ENCODE data around the gene PDGFRB. TPM values are rescaled to one million over a fixed set of nuclear protein-coding genes. Genes with fewer than 3 reads are reported as not detected.

Gene PDGFRB
- total RNA-seq, 4 donors from 2014 or later = 87.5 to 161 (median 113) TPM

DNA sequence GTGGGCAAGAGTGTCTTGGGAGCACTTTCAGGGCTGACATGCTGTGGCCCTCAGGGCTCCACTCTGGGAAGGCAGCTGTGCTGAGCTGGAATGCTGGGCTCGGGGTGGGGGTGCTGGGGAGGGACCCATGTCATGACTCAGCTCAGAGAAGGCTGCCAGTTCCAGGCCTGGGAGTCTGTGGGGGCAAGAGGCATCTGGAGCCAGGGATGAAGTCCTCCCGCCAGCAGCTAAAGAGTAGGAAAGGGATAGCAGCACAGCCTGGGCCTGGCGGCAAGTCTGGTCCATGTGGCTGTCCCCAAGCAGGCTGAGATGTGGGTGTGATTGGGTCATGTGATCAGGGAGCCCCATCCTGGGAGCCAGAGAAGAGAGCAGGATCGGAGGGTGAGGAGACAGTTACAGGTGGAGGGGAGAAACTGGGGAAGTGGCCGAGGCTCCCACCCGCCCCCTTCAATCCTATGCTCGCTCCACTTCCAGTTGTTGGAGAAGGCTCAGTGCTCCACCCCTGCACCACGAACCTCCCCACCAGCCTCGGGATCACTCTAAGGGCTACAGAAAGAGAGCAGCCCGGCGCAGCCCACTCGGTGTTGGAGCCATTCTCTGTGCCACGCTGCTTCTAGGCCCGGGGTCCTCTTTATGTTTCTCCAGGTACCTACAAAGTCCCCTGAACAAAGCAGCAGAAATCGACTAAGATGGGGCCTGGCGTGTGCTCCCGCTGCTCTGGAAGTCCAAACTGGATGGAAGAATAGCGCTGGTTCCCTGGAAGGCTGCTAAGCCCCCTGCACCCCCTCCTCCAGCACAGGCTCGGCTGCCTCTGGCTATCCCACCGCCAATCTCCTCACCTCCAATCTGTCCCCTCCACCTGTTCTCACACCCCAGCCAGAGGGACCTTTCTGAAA lies 12.0 kb downstream of the PDGFRB start:
- TF ChIP-seq POLR2AphosphoS5 (IDR thresholded peaks at IDR 0.05) = peak; percentile 31
- TF ChIP-seq, protein P1, sequence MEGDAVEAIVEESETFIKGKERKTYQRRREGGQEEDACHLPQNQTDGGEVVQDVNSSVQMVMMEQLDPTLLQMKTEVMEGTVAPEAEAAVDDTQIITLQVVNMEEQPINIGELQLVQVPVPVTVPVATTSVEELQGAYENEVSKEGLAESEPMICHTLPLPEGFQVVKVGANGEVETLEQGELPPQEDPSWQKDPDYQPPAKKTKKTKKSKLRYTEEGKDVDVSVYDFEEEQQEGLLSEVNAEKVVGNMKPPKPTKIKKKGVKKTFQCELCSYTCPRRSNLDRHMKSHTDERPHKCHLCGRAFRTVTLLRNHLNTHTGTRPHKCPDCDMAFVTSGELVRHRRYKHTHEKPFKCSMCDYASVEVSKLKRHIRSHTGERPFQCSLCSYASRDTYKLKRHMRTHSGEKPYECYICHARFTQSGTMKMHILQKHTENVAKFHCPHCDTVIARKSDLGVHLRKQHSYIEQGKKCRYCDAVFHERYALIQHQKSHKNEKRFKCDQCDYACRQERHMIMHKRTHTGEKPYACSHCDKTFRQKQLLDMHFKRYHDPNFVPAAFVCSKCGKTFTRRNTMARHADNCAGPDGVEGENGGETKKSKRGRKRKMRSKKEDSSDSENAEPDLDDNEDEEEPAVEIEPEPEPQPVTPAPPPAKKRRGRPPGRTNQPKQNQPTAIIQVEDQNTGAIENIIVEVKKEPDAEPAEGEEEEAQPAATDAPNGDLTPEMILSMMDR (IDR thresholded peaks at IDR 0.05) = no peak
- TF ChIP-seq POLR2A (IDR thresholded peaks at IDR 0.05) = peak in 1 of 2 donors; percentile 2
- TF ChIP-seq EP300 (IDR thresholded peaks at IDR 0.05) = no peak
- H3K36me3 ChIP-seq = no peaks in the 10 kb centered on the region
- H3K27ac ChIP-seq = peak overlapping the region; percentile 79 to 90 (median 86)
- H3K27me3 ChIP-seq = no peaks in the 10 kb centered on the region
- no peaks in the 10 kb centered on the region for H3K9me3 ChIP-seq
- peaks cover 28 to 100% (median 75%) of the 10 kb centered on the region in 3 donors for H3K4me1 ChIP-seq
- ATAC-seq = peak; percentile 86
- WGBS, 2 donors (ENCODE audit: low coverage in 1 of 2) = 26 to 47% methylated on average over 8 to 13 of the region's 20 CpGs
- H3K4me3 ChIP-seq = peak overlapping the region in 1 of 2 donors; percentile 35

DNA sequence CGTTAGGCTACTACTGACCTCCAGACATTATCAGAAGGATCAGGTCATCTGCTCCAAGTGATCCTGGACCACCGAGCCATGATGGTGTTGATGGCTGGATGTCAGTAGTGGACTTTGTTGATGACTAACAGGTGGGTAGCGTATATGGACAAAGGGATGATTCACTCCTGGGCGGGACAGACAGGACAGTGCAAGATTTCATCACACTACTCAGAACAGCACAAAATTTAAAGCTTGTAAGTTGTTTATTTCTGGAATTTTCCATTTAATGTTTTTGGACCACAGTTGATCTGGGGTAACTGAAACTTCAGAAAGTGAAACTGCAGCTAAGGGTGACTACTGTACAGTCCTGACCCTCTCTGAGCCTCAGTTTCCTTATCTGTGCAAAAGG lies 12.7 kb downstream of the PDGFRB start:
- peak; percentile 82 for ATAC-seq
- Histone ChIP-seq H3K4me3 (peak overlapping the region in 1 of 2 donors; percentile 3), H3K27me3 (no peaks in the 10 kb centered on the region), H3K4me1 (peaks cover 32 to 100% (median 82%) of the 10 kb centered on the region in 3 donors), H3K27ac (peak overlapping the region; percentile 79 to 90 (median 86)), H3K36me3 (no peaks in the 10 kb centered on the region), H3K9me3 (no peaks in the 10 kb centered on the region)
- 20 to 38% methylated on average over 2 to 4 of the region's 4 CpGs for WGBS, 2 donors (ENCODE audit: low coverage in 1 of 2)
- TF ChIP-seq, protein P1 (IDR thresholded peaks at IDR 0.05) = no peak
- peak in 1 of 2 donors; percentile 6 for TF ChIP-seq POLR2A (IDR thresholded peaks at IDR 0.05)
- peak; percentile 62 for TF ChIP-seq POLR2AphosphoS5 (IDR thresholded peaks at IDR 0.05)

DNA sequence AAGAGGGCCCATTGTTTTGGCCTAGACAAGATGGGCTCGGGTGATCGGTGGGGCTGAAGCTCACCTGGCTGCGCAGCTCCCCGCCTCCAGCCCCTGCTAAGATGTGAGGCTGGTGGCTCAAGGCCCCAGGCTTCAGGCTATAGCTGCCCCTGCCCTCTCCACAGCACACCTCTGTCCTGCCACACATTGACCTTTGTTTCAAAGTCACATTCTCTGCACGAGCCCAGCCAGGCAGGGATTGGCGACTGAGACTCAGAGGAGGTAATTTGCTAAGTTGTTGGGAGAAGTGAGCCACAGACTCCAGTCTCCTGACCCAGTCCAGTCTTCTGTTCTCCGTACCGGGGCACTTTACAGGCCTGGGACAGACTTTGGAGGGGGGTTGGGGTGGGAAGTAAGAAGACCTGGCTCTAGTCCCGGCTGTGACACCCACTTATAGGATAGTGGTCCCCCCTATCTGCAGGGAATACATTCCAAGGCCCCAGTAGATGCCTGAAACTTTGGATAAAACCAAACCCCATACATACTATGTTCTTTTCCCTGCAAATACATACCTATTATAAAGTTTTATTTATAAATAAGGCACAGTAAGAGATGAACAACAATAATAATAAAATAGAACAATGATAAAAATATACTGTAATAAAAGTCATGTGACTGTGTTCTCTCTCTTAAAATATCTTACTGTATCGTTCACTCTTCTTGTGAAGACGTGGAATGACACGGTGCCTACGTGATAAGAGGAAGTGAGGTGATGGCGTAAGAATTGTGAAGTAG lies 13.3 kb downstream of the PDGFRB start:
- TF ChIP-seq POLR2AphosphoS5 (IDR thresholded peaks at IDR 0.05) (no peak), POLR2A (IDR thresholded peaks at IDR 0.05) (no peak), EP300 (IDR thresholded peaks at IDR 0.05) (no peak)
- TF ChIP-seq, protein P1 (IDR thresholded peaks at IDR 0.05) = no peak
- 44 to 68% methylated on average over 4 to 5 of the region's 14 CpGs for WGBS, 2 donors (ENCODE audit: low coverage in 1 of 2)
- peak overlapping the region; percentile 79 to 90 (median 86) for H3K27ac ChIP-seq
- H3K27me3 ChIP-seq = no peaks in the 10 kb centered on the region
- no peaks in the 10 kb centered on the region for H3K36me3 ChIP-seq
- H3K4me1 ChIP-seq = peaks cover 36 to 100% (median 86%) of the 10 kb centered on the region in 3 donors
- H3K4me3 ChIP-seq = no peak overlapping the region
- H3K9me3 ChIP-seq = no peaks in the 10 kb centered on the region
- ATAC-seq = no peak

DNA sequence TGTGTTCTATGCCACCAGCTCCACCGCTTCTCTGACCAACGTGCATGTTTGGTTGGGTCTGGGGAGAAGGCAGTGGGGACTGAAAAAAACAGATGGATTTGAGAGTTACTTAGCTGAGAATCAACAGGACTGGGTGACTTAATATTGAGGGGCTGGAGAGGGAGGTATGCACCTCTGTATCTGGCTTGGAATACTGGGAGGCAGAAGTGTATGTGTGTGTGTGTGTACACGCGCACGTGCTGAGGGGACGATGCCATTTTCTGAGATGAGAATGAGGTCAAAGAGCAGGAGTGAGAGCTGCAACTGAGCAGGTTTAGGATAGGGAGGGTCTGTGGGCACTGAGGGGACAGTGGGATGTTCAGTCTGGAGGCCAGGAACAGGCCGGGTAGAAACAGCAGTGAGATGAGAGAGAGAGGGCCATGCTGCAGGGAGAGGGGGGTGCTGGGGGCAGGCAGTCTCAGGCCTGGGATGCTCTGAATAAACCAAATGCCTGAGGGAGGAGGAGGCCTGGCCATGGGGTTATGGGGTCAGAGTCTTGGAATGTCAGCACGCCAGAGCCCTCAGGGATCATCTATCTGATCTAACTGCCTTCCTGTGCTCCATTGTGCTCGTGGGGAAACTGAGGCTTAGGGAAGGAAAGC lies 14.0 kb downstream of the PDGFRB start:
- no peaks in the 10 kb centered on the region for H3K36me3 ChIP-seq
- no peak for TF ChIP-seq POLR2AphosphoS5 (IDR thresholded peaks at IDR 0.05)
- no peak for TF ChIP-seq POLR2A (IDR thresholded peaks at IDR 0.05)
- TF ChIP-seq EP300 (IDR thresholded peaks at IDR 0.05) = no peak
- TF ChIP-seq, protein P1 (IDR thresholded peaks at IDR 0.05) = no peak
- WGBS, 2 donors (ENCODE audit: low coverage in 1 of 2) = 35 to 44% methylated on average over 5 to 7 of the region's 9 CpGs
- no peaks in the 10 kb centered on the region for H3K27me3 ChIP-seq
- ATAC-seq = peak; percentile 12
- H3K27ac ChIP-seq = peak overlapping the region; percentile 79 to 90 (median 86)
- H3K9me3 ChIP-seq = no peaks in the 10 kb centered on the region
- H3K4me1 ChIP-seq = peaks cover 36 to 100% (median 86%) of the 10 kb centered on the region in 3 donors
- no peak overlapping the region for H3K4me3 ChIP-seq
